Measurements from ENCODE around the gene PIGV.
A peak's percentile ranks its signal among the peaks of the same experiment; 100 is the strongest.

Gene PIGV

GRCh38 chr1:26787706-26788514 lies at the start of gene PIGV:
Gene PIGV (plus strand): TSS chr1:26787950. CDS start chr1:26790816, 2,866 bp downstream.
- TF ChIP-seq CTCF (conservative IDR thresholded peaks at IDR 0.05; ENCODE audit: low read depth, low read length), result no peak

GRCh38 chr1:26739329-26739914 lies 48.3 kb upstream of the PIGV start:
- TF ChIP-seq CTCF (conservative IDR thresholded peaks at IDR 0.05; ENCODE audit: low read depth, low read length), result no peak
- no peak overlapping the region for H3K4me3 ChIP-seq (ENCODE audit: low read depth, low read length)
- no peak for DNase-seq (ENCODE audit: low read depth)

More at GRCh38 chr1:26787706-26788514, at the start of gene PIGV:
- peak; percentile 84 for DNase-seq (ENCODE audit: low read depth)
- H3K4me3 ChIP-seq (ENCODE audit: low read depth, low read length), result peak within 1 kb of the TSS; percentile 82

GRCh38 chr1:26740023-26740634 lies 47.6 kb upstream of the PIGV start:
- H3K4me3 ChIP-seq (ENCODE audit: low read depth, low read length), result no peak overlapping the region
- DNase-seq (ENCODE audit: low read depth), result no peak
- no peak for TF ChIP-seq CTCF (conservative IDR thresholded peaks at IDR 0.05; ENCODE audit: low read depth, low read length)

GRCh38 chr1:26740952-26741351 lies 46.8 kb upstream of the PIGV start:
- H3K4me3 ChIP-seq (ENCODE audit: low read depth, low read length), result no peak overlapping the region
- DNase-seq (ENCODE audit: low read depth), result no peak
- TF ChIP-seq CTCF (conservative IDR thresholded peaks at IDR 0.05; ENCODE audit: low read depth, low read length), result no peak

GRCh38 chr1:26743426-26744059 lies 44.2 kb upstream of the PIGV start:
- TF ChIP-seq CTCF (conservative IDR thresholded peaks at IDR 0.05; ENCODE audit: low read depth, low read length), result no peak
- no peak overlapping the region for H3K4me3 ChIP-seq (ENCODE audit: low read depth, low read length)
- no peak for DNase-seq (ENCODE audit: low read depth)

- H3K4me3 ChIP-seq (ENCODE audit: low read depth, low read length), result no peak overlapping the region
- TF ChIP-seq CTCF (conservative IDR thresholded peaks at IDR 0.05; ENCODE audit: low read depth, low read length), result no peak
Measured at GRCh38 chr1:26744075-26744959, 43.4 kb upstream of the PIGV start.

More at GRCh38 chr1:26744075-26744959, 43.4 kb upstream of the PIGV start:
- DNase-seq (ENCODE audit: low read depth), result peak; percentile 92

All from choroid plexus epithelial cell (primary cell).